Measurements from ENCODE around the gene TMEM255A. TPM values are rescaled to one million over a fixed set of nuclear protein-coding genes. Genes with fewer than 3 reads are reported as not detected.

Gene TMEM255A
- total RNA-seq, 1 donor from 2014 or later: 1.5 TPM

DNA sequence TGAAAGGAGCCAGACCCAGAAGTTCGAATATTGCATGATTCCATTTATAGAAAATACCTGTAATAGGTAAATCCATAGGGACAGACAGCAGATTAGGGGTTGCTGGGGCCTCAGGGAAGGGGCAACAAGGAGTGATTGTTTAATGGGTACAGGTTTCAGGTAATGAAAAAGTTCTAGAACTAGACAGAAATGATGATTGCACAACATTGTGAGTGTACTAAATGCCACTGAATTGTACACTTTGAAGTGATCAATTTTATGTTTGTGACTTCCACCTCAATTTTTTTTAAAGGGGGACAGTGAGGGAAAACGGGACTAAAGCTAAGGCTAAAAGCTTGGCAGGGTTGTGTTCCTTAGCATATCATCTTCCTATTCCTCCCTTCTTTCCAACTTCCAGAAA lies 37.1 kb downstream of the TMEM255A start:
- Histone ChIP-seq H3K36me3 (no peaks in the 10 kb centered on the region), H3K4me1 (peaks cover 6% of the 10 kb centered on the region), H3K9me3 (no peaks in the 10 kb centered on the region), H3K27me3 (no peaks in the 10 kb centered on the region), H3K4me3 (no peak overlapping the region), H3K27ac (no peak overlapping the region)
- TF ChIP-seq, protein P1, sequence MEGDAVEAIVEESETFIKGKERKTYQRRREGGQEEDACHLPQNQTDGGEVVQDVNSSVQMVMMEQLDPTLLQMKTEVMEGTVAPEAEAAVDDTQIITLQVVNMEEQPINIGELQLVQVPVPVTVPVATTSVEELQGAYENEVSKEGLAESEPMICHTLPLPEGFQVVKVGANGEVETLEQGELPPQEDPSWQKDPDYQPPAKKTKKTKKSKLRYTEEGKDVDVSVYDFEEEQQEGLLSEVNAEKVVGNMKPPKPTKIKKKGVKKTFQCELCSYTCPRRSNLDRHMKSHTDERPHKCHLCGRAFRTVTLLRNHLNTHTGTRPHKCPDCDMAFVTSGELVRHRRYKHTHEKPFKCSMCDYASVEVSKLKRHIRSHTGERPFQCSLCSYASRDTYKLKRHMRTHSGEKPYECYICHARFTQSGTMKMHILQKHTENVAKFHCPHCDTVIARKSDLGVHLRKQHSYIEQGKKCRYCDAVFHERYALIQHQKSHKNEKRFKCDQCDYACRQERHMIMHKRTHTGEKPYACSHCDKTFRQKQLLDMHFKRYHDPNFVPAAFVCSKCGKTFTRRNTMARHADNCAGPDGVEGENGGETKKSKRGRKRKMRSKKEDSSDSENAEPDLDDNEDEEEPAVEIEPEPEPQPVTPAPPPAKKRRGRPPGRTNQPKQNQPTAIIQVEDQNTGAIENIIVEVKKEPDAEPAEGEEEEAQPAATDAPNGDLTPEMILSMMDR (IDR thresholded peaks at IDR 0.05): no peak
- DNase-seq (no peak), ATAC-seq (no peak)
- intact Hi-C loops (cut with DNase I): no loop called here

DNA sequence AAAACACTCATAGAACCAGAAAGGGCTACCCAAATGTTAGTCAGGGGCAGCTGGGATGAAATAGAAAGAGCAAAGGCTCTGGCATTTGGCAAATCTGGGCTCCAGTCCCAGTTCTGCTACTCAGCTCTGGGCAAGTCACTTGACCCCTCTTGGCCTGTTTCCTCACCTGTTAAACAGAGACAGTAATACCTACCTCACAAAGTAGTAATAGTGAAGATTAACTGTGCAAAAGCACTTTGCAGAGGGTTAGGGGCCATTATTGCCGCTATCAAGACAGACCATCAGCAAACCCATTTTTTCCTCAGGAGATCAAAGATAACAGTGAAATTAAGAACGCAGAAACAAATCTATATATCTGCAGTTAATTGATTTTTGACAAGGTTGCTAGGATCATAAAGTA lies 40.0 kb downstream of the TMEM255A start:
- H3K4me1 ChIP-seq: peaks cover 6% of the 10 kb centered on the region
- DNase-seq: no peak
- no peaks in the 10 kb centered on the region for H3K36me3 ChIP-seq
- TF ChIP-seq, protein P1 (IDR thresholded peaks at IDR 0.05): no peak
- no peaks in the 10 kb centered on the region for H3K9me3 ChIP-seq
- H3K27me3 ChIP-seq: no peaks in the 10 kb centered on the region
- intact Hi-C loops (cut with DNase I): no loop called here
- H3K4me3 ChIP-seq: no peak overlapping the region
- no peak overlapping the region for H3K27ac ChIP-seq
- ATAC-seq: peak; percentile 71

DNA sequence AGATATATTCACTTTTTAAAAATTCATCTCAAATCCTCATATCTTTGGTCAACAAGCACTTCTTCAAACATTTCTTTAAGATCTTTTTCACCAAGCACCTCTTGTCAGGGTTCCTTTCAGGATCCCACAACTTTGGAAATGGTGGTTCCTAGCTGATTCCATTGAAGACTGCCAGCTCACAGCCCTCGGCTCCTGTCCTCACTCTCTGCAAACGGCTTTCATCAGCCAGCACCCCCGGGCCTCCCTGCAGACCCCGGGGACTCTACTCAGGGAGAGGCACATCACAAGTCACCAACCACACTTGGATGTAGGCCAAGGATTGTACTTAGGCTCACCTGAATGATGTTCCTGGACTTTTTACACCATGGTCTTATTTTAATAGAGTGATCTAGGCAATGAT lies 40.7 kb downstream of the TMEM255A start:
- TF ChIP-seq, protein P1 (IDR thresholded peaks at IDR 0.05): no peak
- Histone ChIP-seq H3K36me3 (no peaks in the 10 kb centered on the region), H3K27ac (no peak overlapping the region), H3K27me3 (no peaks in the 10 kb centered on the region), H3K4me3 (no peak overlapping the region), H3K4me1 (peaks cover 6% of the 10 kb centered on the region), H3K9me3 (no peaks in the 10 kb centered on the region)
- DNase-seq: no peak
- no peak for ATAC-seq
- intact Hi-C loops (cut with DNase I): no loop called here

DNA sequence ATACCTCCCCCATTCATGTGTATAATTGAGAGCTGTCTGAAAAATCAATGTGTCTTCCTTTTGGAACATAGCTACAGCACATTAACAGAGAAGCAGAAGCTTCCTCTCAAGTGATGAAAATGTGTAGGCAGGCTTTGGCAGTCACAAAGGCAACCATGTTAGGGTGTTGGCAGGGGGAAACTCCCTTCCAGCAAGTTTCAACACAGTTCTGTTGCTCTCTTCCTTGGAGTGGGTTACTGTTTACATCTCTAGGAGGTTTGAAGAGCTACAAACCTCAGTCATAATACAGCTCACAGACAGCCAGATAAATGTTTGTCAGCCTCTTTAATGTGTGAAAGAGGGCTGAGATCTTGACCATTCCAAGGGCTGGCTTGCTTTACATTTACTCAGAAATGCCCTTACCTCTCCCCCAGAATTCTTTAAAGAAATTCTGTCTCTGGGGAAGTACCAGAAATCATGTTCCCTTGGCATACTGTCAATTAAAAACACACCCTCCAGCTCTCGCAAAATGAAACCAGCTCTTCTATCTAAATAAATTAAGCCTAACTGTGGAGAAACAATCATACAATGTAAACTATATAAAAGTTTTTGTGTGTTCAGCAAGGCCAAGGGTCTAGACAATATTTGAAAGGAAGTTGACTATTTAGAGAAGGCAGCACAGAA lies 41.8 kb downstream of the TMEM255A start:
- no peak for DNase-seq
- H3K4me3 ChIP-seq: no peak overlapping the region
- peak overlapping the region; percentile 65 for H3K27ac ChIP-seq
- TF ChIP-seq, protein P1 (IDR thresholded peaks at IDR 0.05): no peak
- H3K36me3 ChIP-seq: no peaks in the 10 kb centered on the region
- H3K9me3 ChIP-seq: no peaks in the 10 kb centered on the region
- H3K27me3 ChIP-seq: no peaks in the 10 kb centered on the region
- intact Hi-C loops (cut with DNase I): no loop called here
- H3K4me1 ChIP-seq: peaks cover 6% of the 10 kb centered on the region
- peak; percentile 94 for ATAC-seq

DNA sequence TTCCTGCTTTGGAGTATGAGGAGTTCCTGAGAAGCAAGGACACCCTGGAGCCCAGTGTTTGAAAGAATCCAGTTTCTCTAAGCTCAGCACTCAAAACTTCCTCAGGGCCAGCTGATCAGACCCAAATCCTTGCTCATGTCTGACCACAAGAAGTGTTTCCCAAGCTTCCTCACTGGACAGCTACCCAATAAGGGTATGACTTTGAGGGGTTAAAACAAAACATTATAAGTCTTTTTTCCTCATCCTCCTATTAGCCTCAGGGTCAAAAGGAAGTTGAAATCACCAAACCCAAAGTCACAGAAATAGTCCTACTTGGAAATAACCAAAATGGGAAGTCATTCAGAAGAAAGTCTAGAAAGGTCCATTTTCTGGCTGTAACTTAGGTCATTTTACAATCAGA lies 46.9 kb downstream of the TMEM255A start:
- DNase-seq: no peak
- H3K4me1 ChIP-seq: no peaks in the 10 kb centered on the region
- intact Hi-C loops (cut with DNase I): no loop called here
- H3K27me3 ChIP-seq: no peaks in the 10 kb centered on the region
- H3K9me3 ChIP-seq: no peaks in the 10 kb centered on the region
- H3K36me3 ChIP-seq: no peaks in the 10 kb centered on the region
- peak; percentile 76 for ATAC-seq
- TF ChIP-seq, protein P1 (IDR thresholded peaks at IDR 0.05): no peak
- H3K4me3 ChIP-seq: no peak overlapping the region
- H3K27ac ChIP-seq: no peak overlapping the region
